HCT116 (cell line): ENCODE results near the gene OR6C2.

Experiments used
- POLR2A ChIP-seq: IDR thresholded peaks from 2 replicates; pipeline ENCODE4 v1.7.0; 2011; ENCODE audit warnings: borderline replicate concordance; ENCODE audit not compliant: insufficient read depth, insufficient read length; ENCODE audit errors: extremely low read depth
- TF ChIP-seq, protein P1 (sequence below): IDR thresholded peaks from 2 replicates; pipeline ENCODE4 v1.6.1; 2011; ENCODE audit warnings: mild to moderate bottlenecking, low read length, moderate library complexity; ENCODE audit not compliant: insufficient replicate concordance; ENCODE audit errors: extremely low read depth
- TF ChIP-seq, protein P2 (sequence below): IDR thresholded peaks from 2 replicates; pipeline ENCODE4 v1.6.1; 2012

- no peak for TF ChIP-seq POLR2A
- TF ChIP-seq, protein P1, sequence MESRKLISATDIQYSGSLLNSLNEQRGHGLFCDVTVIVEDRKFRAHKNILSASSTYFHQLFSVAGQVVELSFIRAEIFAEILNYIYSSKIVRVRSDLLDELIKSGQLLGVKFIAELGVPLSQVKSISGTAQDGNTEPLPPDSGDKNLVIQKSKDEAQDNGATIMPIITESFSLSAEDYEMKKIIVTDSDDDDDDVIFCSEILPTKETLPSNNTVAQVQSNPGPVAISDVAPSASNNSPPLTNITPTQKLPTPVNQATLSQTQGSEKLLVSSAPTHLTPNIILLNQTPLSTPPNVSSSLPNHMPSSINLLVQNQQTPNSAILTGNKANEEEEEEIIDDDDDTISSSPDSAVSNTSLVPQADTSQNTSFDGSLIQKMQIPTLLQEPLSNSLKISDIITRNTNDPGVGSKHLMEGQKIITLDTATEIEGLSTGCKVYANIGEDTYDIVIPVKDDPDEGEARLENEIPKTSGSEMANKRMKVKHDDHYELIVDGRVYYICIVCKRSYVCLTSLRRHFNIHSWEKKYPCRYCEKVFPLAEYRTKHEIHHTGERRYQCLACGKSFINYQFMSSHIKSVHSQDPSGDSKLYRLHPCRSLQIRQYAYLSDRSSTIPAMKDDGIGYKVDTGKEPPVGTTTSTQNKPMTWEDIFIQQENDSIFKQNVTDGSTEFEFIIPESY, result no peak
- TF ChIP-seq, protein P2, sequence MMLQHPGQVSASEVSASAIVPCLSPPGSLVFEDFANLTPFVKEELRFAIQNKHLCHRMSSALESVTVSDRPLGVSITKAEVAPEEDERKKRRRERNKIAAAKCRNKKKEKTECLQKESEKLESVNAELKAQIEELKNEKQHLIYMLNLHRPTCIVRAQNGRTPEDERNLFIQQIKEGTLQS, result no peak
These were observed 4.9 kb downstream of the OR6C2 start for GRCh38 chr12:55448825-55449224.
